ENCODE measurements around the gene KLHL21. TPM values are rescaled to one million over a fixed set of nuclear protein-coding genes. Genes with fewer than 3 reads are reported as not detected.
A peak's percentile ranks its signal among the peaks of the same experiment; 100 is the strongest.

Gene KLHL21
- total and polyA plus RNA-seq, 9 of the 15 experiments (the other 6 are each of a cell fraction or from before 2014, with no cell fraction given), result 2.1 to 42.1 (median 17.5) TPM

DNA sequence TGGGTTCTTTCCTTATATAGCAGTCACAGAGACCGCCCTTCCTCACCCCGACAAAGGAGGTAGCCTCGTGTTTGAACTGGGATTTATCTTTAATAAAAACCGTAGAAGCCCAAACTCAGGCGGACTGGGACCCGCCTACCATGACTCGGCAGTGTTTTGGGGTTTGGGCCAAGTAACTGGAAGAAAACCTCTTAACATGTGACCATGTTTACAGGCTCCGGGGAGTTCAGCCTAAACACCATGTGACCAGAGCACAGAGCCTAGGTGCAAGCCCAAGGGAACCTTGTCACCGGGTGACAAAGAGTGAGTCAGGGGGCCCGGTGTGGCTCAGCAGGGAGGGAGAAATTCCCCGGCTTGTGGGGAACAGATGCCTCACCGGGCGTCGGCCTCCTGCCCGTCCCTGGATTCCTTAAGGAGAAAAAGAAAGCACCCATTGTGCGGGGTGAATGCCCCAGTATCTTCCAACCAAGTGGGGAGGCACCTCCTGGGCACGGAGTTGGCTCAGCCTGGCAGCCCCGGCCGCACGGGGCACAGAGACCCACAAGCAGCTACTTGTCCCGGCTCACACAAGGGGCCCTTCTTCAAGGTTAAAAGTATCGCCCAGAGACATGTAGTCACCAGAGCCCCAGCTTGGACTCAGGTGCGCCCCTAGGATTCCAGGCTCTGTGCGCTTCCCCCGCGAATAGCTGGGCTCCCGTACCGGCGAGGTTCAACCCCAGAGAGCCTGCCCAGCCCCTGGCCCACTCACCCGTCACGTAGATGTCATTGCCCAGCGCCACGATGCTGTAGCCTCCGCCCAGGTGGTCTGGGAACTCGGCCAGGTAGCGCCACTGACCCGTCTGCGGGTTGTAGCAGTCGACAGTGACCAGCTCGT is 1.4 kb downstream of the KLHL21 start (continued):
- TF ChIP-seq, protein P1, sequence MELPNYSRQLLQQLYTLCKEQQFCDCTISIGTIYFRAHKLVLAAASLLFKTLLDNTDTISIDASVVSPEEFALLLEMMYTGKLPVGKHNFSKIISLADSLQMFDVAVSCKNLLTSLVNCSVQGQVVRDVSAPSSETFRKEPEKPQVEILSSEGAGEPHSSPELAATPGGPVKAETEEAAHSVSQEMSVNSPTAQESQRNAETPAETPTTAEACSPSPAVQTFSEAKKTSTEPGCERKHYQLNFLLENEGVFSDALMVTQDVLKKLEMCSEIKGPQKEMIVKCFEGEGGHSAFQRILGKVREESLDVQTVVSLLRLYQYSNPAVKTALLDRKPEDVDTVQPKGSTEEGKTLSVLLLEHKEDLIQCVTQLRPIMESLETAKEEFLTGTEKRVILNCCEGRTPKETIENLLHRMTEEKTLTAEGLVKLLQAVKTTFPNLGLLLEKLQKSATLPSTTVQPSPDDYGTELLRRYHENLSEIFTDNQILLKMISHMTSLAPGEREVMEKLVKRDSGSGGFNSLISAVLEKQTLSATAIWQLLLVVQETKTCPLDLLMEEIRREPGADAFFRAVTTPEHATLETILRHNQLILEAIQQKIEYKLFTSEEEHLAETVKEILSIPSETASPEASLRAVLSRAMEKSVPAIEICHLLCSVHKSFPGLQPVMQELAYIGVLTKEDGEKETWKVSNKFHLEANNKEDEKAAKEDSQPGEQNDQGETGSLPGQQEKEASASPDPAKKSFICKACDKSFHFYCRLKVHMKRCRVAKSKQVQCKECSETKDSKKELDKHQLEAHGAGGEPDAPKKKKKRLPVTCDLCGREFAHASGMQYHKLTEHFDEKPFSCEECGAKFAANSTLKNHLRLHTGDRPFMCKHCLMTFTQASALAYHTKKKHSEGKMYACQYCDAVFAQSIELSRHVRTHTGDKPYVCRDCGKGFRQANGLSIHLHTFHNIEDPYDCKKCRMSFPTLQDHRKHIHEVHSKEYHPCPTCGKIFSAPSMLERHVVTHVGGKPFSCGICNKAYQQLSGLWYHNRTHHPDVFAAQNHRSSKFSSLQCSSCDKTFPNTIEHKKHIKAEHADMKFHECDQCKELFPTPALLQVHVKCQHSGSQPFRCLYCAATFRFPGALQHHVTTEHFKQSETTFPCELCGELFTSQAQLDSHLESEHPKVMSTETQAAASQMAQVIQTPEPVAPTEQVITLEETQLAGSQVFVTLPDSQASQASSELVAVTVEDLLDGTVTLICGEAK (IDR thresholded peaks at IDR 0.05), result peak; percentile 15; the same call in 1 of the 2 replicates
- TF ChIP-seq, protein P1 (CRISPR knock-in tag; IDR thresholded peaks at IDR 0.05), result no peak
- TF ChIP-seq SREBF2 (CRISPR knock-in tag; IDR thresholded peaks at IDR 0.05), result no peak
- no peak for TF ChIP-seq IRF2 (CRISPR knock-in tag; IDR thresholded peaks at IDR 0.05)
- TF ChIP-seq NR1H2 (CRISPR knock-in tag; IDR thresholded peaks at IDR 0.05), result no peak
- TF ChIP-seq ESRRA (IDR thresholded peaks at IDR 0.05; ENCODE audit: borderline replicate concordance, low read depth), result peak; percentile 27; the same call in 1 of the 2 replicates
- no peak for TF ChIP-seq ZNF224 (CRISPR knock-in tag; IDR thresholded peaks at IDR 0.05)
- TF ChIP-seq, protein P2, sequence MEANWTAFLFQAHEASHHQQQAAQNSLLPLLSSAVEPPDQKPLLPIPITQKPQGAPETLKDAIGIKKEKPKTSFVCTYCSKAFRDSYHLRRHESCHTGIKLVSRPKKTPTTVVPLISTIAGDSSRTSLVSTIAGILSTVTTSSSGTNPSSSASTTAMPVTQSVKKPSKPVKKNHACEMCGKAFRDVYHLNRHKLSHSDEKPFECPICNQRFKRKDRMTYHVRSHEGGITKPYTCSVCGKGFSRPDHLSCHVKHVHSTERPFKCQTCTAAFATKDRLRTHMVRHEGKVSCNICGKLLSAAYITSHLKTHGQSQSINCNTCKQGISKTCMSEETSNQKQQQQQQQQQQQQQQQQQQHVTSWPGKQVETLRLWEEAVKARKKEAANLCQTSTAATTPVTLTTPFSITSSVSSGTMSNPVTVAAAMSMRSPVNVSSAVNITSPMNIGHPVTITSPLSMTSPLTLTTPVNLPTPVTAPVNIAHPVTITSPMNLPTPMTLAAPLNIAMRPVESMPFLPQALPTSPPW (CRISPR knock-in tag; IDR thresholded peaks at IDR 0.05), result no peak; the same call in none of the 2 replicates
- TF ChIP-seq SIRT6 (IDR thresholded peaks at IDR 0.05; ENCODE audit: low read depth, low read length), result no peak
